GM19372 (cell line): ENCODE measurements around the gene GHR.

ENCODE experiments used
- ATAC-seq: cut with Tn5 transposase; IDR thresholded peaks from one replicate; pipeline ENCODE4 v1.9.1; 2021; ENCODE audit warnings: mild to moderate bottlenecking, low read depth, moderate library complexity; ENCODE audit not compliant: unreplicated experiment

Gene GHR

GRCh38 chr5:42513246-42513645 is 90.0 kb downstream of the GHR start:
- no peak for ATAC-seq

- no peak for ATAC-seq
These were observed 91.5 kb downstream of the GHR start for GRCh38 chr5:42514754-42515153.

- no peak for ATAC-seq
These were observed 92.3 kb downstream of the GHR start for GRCh38 chr5:42515504-42515903.

- no peak for ATAC-seq
These were observed 93.2 kb downstream of the GHR start for GRCh38 chr5:42516282-42517042.

- ATAC-seq = no peak
These were observed 93.9 kb downstream of the GHR start for GRCh38 chr5:42517164-42517563.

- no peak for ATAC-seq
These were observed 95.5 kb downstream of the GHR start for GRCh38 chr5:42518595-42519221.

- ATAC-seq = no peak
These were observed 97.0 kb downstream of the GHR start for GRCh38 chr5:42520203-42520602.

- ATAC-seq = no peak
These were observed 97.7 kb downstream of the GHR start for GRCh38 chr5:42520957-42521356.

- ATAC-seq = no peak
These were observed 98.2 kb downstream of the GHR start for GRCh38 chr5:42521406-42521805.

- ATAC-seq = no peak
These were observed 99.5 kb downstream of the GHR start for GRCh38 chr5:42522783-42523182.

- no peak for ATAC-seq
These were observed 102.9 kb downstream of the GHR start for GRCh38 chr5:42526179-42526578.

- no peak for ATAC-seq
These were observed 108.4 kb downstream of the GHR start for GRCh38 chr5:42531611-42532010.

GRCh38 chr5:42542106-42542505 is 118.9 kb downstream of the GHR start:
- ATAC-seq = no peak

- no peak for ATAC-seq
These were observed 120.5 kb downstream of the GHR start for GRCh38 chr5:42543774-42544173.

- ATAC-seq = no peak
These were observed 121.8 kb downstream of the GHR start for GRCh38 chr5:42545038-42545437.

- no peak for ATAC-seq
These were observed 123.9 kb downstream of the GHR start for GRCh38 chr5:42547141-42547540.

- ATAC-seq = no peak
These were observed 124.7 kb downstream of the GHR start for GRCh38 chr5:42547894-42548293.

- no peak for ATAC-seq
These were observed 129.4 kb downstream of the GHR start for GRCh38 chr5:42552597-42552996.

GRCh38 chr5:42553461-42553860 is 130.2 kb downstream of the GHR start:
- no peak for ATAC-seq

- no peak for ATAC-seq
These were observed 131.8 kb downstream of the GHR start for GRCh38 chr5:42555010-42555409.

- no peak for ATAC-seq
These were observed 132.6 kb downstream of the GHR start for GRCh38 chr5:42555797-42556196.

GRCh38 chr5:42557689-42558088 is 134.4 kb downstream of the GHR start:
- ATAC-seq = no peak
